HG02678 (cell line): Measurements from ENCODE around the gene IL17B.

ENCODE experiments used
- ATAC-seq: cut with Tn5 transposase; IDR thresholded peaks from one replicate; pipeline ENCODE4 v1.9.1; 2021; ENCODE audit warnings: mild to moderate bottlenecking, moderate library complexity; ENCODE audit not compliant: unreplicated experiment

Gene IL17B

GRCh38 chr5:149325894-149326293, 53.2 kb downstream of the IL17B start:
- ATAC-seq: no peak

- ATAC-seq: no peak
These were observed 53.8 kb downstream of the IL17B start for GRCh38 chr5:149325166-149325735.

- no peak for ATAC-seq
These were observed 54.5 kb downstream of the IL17B start for GRCh38 chr5:149324641-149325040.
